Ovary (tissue), 9 donors: Measurements from ENCODE around the gene ATF7. TPM values are rescaled to one million over a fixed set of nuclear protein-coding genes. Genes with fewer than 3 reads are reported as not detected.
"Not testable (repeated sequence)": the region's sequence is repeated elsewhere in the genome, so short reads cannot be mapped to it uniquely, and the experiment has no call there.

ENCODE experiments used
- DNase-seq, 5 donors: peaks; one replicate each; pipeline ENCODE4 v3.0.0-alpha.2; 2019 to 2020
- H3K27ac ChIP-seq, 2 donors: fragments of 200-600 bp; one replicate each; pipeline versions ENCODE4 v1.5.1 to v1.8.0; 2019 to 2022
- H3K27me3 ChIP-seq: fragments of 200-600 bp; one replicate; pipeline ENCODE4 v1.8.0; 2022
- H3K36me3 ChIP-seq: fragments of 200-600 bp; sonication (generic); one replicate; pipeline ENCODE4 v1.5.1; 2019
- H3K4me1 ChIP-seq: one replicate; pipeline ENCODE4 v1.8.1; 2013; ENCODE audit warnings: mild to moderate bottlenecking, moderate library complexity; ENCODE audit not compliant: insufficient read depth
- H3K4me3 ChIP-seq: fragments of 200-600 bp; sonication (generic); one replicate; pipeline ENCODE4 v1.5.1; 2017
- H3K9me3 ChIP-seq, 2 donors: fragments of 200-600 bp in 1 of 2; sonication (generic) in 1 of 2; one replicate each; pipeline versions ENCODE4 v1.5.1 to v1.8.1; 2013 to 2019; ENCODE audit warnings: mild to moderate bottlenecking in 1 of 2, moderate library complexity in 1 of 2
- CTCF ChIP-seq, 3 donors: fragments of 450-650 bp in 2 of 3; fragments of 200-600 bp in 1 of 3; IDR thresholded peaks; one replicate each; pipeline versions ENCODE4 v1.5.1 to v1.8.0; 2016 to 2022; ENCODE audit warnings: antibody characterized with exemption in 3 of 3, mild to moderate bottlenecking in 1 of 3
- EP300 ChIP-seq: sonication (generic); formaldehyde crosslinking; IDR thresholded peaks from one replicate; pipeline ENCODE4 v1.6.1; 2017; ENCODE audit warnings: antibody characterized with exemption
- POLR2A ChIP-seq: fragments of 450-650 bp; IDR thresholded peaks from one replicate; pipeline ENCODE4 v1.6.1; 2017; ENCODE audit warnings: antibody characterized with exemption, mild to moderate bottlenecking, moderate library complexity
- WGBS, 3 donors: extraction: QIAGEN DNeasy Blood & Tissue Kit in 1 of 3; methylation state at CpG; one replicate each; pipeline versions ENCODE4 v1.1.5 to v1.1.7; 2013 to 2017; 5-methylcytosine and 5-hydroxymethylcytosine counted together
- intact Hi-C, 4 donors: fragments of 100-400 bp; cut with DNase I; formaldehyde crosslinking; loops; one replicate each; pipeline versions ENCODE4 v1.11.0 to v1.15.1; 2022 to 2023
- polyA plus RNA-seq, 2 donors: library from polyadenylated mRNA; stranded (reverse); fragments of 200-250 nt in 1 of 2; fragments of 350-450 nt in 1 of 2; fragmentation: Illumina TruSeq in 1 of 2; extraction: RNeasy Lipid Tissue Mini Kit (QIAGEN cat#74804) in 1 of 2; gene quantifications; one replicate each; pipeline ENCODE4 v1.2.3, GENCODE V29; 2013 to 2014
- total RNA-seq, 7 donors: library from RNA; depleted of rRNA in 2 of 7; stranded (reverse); fragments of >200 nt in 2 of 7; fragmentation: NEBNext Ultra II Directional in 3 of 7; extraction: Animal tissue kit (Norgen Biotek cat#: 25700) in 3 of 7; gene quantifications; one replicate each; pipeline versions ENCODE4 v1.1.0 to v1.2.4, GENCODE V29; 2016 to 2023
- donor health status: DM: no; HTN: no; CAD: no; lungs with moderate emphysema.
- donor health status: DM: no; HTN: no; CAD: no.
- donor health status: Bipolar disorder and iron deficiency.
- donor health status: DM: yes; HTN: yes; CAD: no.
- donor health status: DM: no; HTN: no; CAD: no.
- donor health status: DM: yes; HTN: yes; CAD: no.

Gene ATF7
- total and polyA plus RNA-seq, 9 donors = 19.8 to 68.5 (median 41.3) TPM

GRCh38 chr12:53550595-53550994 is 75.6 kb downstream of the ATF7 start:
- 87 to 100% (median 98%) methylated on average over 1 of the region's 1 CpG for WGBS, 3 donors
- intact Hi-C loops = no loop called here
- no peaks in the 10 kb centered on the region for H3K9me3 ChIP-seq
- H3K4me1 ChIP-seq = peaks cover 2% of the 10 kb centered on the region
- TF ChIP-seq EP300 (no peak), CTCF (IDR thresholded peaks at IDR 0.05) (no peak), POLR2A (no peak)
- no peaks in the 10 kb centered on the region for H3K36me3 ChIP-seq
- no peak for DNase-seq
- H3K4me3 ChIP-seq = no peak overlapping the region
- no peaks in the 10 kb centered on the region for H3K27me3 ChIP-seq
- no peak overlapping the region for H3K27ac ChIP-seq

- H3K27me3 ChIP-seq, H3K4me3 ChIP-seq, H3K36me3 ChIP-seq, H3K4me1 ChIP-seq, intact Hi-C loops, H3K9me3 ChIP-seq, DNase-seq, H3K27ac ChIP-seq: not testable (repeated sequence)
- WGBS, 3 donors = 96 to 99% (median 98%) methylated on average over 8 of the region's 8 CpGs
These were observed 76.1 kb downstream of the ATF7 start for GRCh38 chr12:53550131-53550530.

- intact Hi-C loops = loop anchor here in 3 of 4 donors (10.0 kb wide), 1 partner anchor 196 kb away; no protein-coding TSS in a partner anchor
- not testable (repeated sequence) for H3K27ac ChIP-seq, H3K4me1 ChIP-seq, DNase-seq, H3K4me3 ChIP-seq, H3K36me3 ChIP-seq, H3K9me3 ChIP-seq, H3K27me3 ChIP-seq
- 95% methylated on average over 6 of the region's 6 CpGs for WGBS, 3 donors
These were observed 77.8 kb downstream of the ATF7 start for GRCh38 chr12:53548354-53548753.

DNA sequence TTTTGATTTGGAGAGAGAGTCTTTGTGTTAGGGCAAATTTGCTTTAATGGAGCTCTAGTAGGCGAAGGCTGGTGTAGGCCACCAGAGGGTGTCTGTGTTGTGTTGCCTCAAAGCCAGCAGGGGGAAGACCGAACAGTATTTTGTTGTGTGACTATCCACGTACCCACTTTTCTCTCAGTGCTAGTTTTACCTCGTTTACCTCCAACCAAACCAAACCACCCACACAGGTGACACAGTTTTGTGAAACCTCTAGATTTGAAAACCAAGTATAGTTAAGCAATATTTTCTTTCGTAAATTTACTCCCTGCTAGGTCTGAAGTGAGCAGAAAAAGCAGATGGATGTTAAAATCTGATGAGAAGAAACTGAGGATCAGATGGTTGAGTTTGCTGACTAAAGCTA is 82.6 kb downstream of the ATF7 start:
- peak overlapping the region in 1 of 2 donors; percentile 59 for H3K27ac ChIP-seq
- H3K4me3 ChIP-seq = no peak overlapping the region
- no peaks in the 10 kb centered on the region for H3K36me3 ChIP-seq
- WGBS, 3 donors = 17 to 20% (median 19%) methylated on average over 5 of the region's 5 CpGs
- no peaks in the 10 kb centered on the region for H3K27me3 ChIP-seq
- intact Hi-C loops = loop anchor here (1.0 to 10.0 kb wide), 4 partner anchors 133 to 201 kb away; partner anchors contain the start of gene ATP5MC2 (in 2 of the 4)
- peak; percentile 53 to 66 (median 61) for DNase-seq
- TF ChIP-seq POLR2A (no peak), EP300 (no peak), CTCF (IDR thresholded peaks at IDR 0.05) (peak; percentile 50 to 93 (median 81))
- no peaks in the 10 kb centered on the region for H3K9me3 ChIP-seq
- peaks cover 5% of the 10 kb centered on the region for H3K4me1 ChIP-seq

DNA sequence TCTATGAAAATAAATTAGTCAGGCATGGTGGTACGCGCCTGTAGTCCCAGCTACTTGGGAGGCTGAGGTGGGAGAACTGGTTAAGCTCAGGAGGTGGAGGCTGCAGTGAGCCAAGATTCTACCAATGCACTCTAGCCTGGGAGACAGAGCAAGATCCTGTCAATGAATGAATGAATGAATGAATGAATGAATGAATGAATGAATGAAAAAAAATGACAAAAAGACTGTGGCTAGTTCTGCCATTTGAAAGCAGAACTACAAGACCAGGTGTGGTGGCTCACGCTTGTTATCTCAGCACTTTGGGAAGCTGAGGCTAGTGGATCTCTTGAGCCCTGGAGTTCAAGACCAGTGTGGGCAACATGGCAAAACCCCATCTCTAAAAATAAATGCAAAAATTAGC is 86.7 kb downstream of the ATF7 start:
- H3K4me1 ChIP-seq = peaks cover 6% of the 10 kb centered on the region
- H3K27me3 ChIP-seq = no peaks in the 10 kb centered on the region
- TF ChIP-seq CTCF (IDR thresholded peaks at IDR 0.05) = no peak
- no peak for TF ChIP-seq POLR2A
- TF ChIP-seq EP300 = no peak
- H3K27ac ChIP-seq = peak overlapping the region in 1 of 2 donors; percentile 72
- H3K36me3 ChIP-seq = no peaks in the 10 kb centered on the region
- no peak for DNase-seq
- no peak overlapping the region for H3K4me3 ChIP-seq
- WGBS, 3 donors = 97 to 99% (median 98%) methylated on average over 3 of the region's 3 CpGs
- intact Hi-C loops = loop anchor here in 1 of 4 donors (2.0 kb wide), 1 partner anchor 135 kb away; no protein-coding TSS in a partner anchor
- H3K9me3 ChIP-seq = no peaks in the 10 kb centered on the region
